Measurements from ENCODE around the gene OSTM1. TPM values are rescaled to one million over a fixed set of nuclear protein-coding genes. Genes with fewer than 3 reads are reported as not detected.
"Not testable (repeated sequence)": the region's sequence is repeated elsewhere in the genome, so short reads cannot be mapped to it uniquely, and the experiment has no call there.

The OSTM1 gene
- polyA plus RNA-seq, 1 donor from 2014 or later: 54.7 TPM

DNA sequence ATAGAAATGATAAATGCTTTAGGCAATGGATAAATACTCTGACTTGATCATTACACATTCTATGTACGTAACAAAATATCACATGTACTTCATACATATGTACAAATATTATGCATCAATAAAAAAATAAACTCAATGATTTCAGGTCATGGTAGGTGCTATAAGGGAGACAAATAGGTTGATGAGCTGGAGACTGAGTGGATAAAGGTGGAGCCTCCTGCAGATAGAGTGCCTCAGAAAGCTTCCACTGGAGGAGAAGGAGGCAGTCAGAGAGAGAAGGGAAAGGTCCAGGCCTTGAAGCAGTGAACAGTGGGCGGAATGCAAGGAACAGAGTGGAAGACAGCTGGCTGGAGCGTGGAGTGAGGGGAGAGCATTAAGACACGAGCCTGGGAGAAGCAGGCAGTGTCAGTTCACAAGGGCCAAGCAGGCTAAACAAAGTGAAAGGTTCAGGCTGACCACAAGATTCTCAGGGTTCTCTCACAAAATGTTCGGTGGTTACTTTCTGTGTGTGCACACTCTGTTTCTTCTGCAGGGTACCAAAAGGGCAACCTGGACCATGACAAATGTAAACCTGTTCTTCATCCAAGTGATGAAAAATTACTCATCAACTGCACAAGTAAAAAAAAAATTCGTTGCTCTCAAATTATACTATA is 60.6 kb downstream of the OSTM1 start:
- no peaks in the 10 kb centered on the region for H3K27me3 ChIP-seq (ENCODE audit: insufficient read depth, low read depth, low read length)
- peaks cover 11% of the 10 kb centered on the region for H3K9me3 ChIP-seq (ENCODE audit: low read length)
- H3K9ac ChIP-seq (ENCODE audit: low read length): no peak overlapping the region
- H3K36me3 ChIP-seq (ENCODE audit: insufficient read depth, low read length): no peaks in the 10 kb centered on the region
- no peak overlapping the region for H3K4me3 ChIP-seq (ENCODE audit: low read length)
- no peaks in the 10 kb centered on the region for H3K79me2 ChIP-seq (replicated peaks; ENCODE audit: insufficient read depth, low read length)
- no peak overlapping the region for H2AFZ ChIP-seq (ENCODE audit: low read depth, low read length)
- H3K27ac ChIP-seq (ENCODE audit: low read length): no peak overlapping the region
- H3K4me2 ChIP-seq (ENCODE audit: low read length): no peak overlapping the region
- H3F3A ChIP-seq (ENCODE audit: insufficient read depth, low read length, poor library complexity, severe bottlenecking): no peaks in the 10 kb centered on the region
- TF ChIP-seq RAD21 (conservative IDR thresholded peaks at IDR 0.05) (no peak), CTCF (IDR thresholded peaks at IDR 0.05; ENCODE audit: poor library complexity, severe bottlenecking) (no peak), EP300 (conservative IDR thresholded peaks at IDR 0.05; ENCODE audit: poor library complexity, severe bottlenecking) (no peak), TAF1 (IDR thresholded peaks at IDR 0.05; ENCODE audit: low read depth) (no peak), REST (IDR thresholded peaks at IDR 0.05; ENCODE audit: borderline replicate concordance) (no peak), SMC3 (conservative IDR thresholded peaks at IDR 0.05; ENCODE audit: poor library complexity) (no peak), MXI1 (conservative IDR thresholded peaks at IDR 0.05; ENCODE audit: poor library complexity, severe bottlenecking) (no peak), POLR2AphosphoS5 (IDR thresholded peaks at IDR 0.05) (no peak), EZH2 (IDR thresholded peaks at IDR 0.05; ENCODE audit: borderline replicate concordance, insufficient read depth, low read length, poor library complexity, severe bottlenecking) (no peak)
- no peaks in the 10 kb centered on the region for H4K20me1 ChIP-seq (ENCODE audit: insufficient read depth)
- no peaks in the 10 kb centered on the region for H3K9me2 ChIP-seq (ENCODE audit: insufficient read depth, low read length)

GRCh38 chr6:108009894-108010293 is 64.6 kb downstream of the OSTM1 start:
- Histone ChIP-seq H3K36me3 (ENCODE audit: insufficient read depth, low read length) (no peaks in the 10 kb centered on the region), H2AFZ (ENCODE audit: low read depth, low read length) (no peak overlapping the region), H3F3A (ENCODE audit: insufficient read depth, low read length, poor library complexity, severe bottlenecking) (no peaks in the 10 kb centered on the region), H3K9ac (ENCODE audit: low read length) (no peak overlapping the region), H3K4me2 (ENCODE audit: low read length) (no peak overlapping the region), H3K9me2 (ENCODE audit: insufficient read depth, low read length) (no peaks in the 10 kb centered on the region), H3K79me2 (replicated peaks; ENCODE audit: insufficient read depth, low read length) (no peaks in the 10 kb centered on the region), H4K20me1 (ENCODE audit: insufficient read depth) (no peaks in the 10 kb centered on the region), H3K4me3 (ENCODE audit: low read length) (no peak overlapping the region), H3K27me3 (ENCODE audit: insufficient read depth, low read depth, low read length) (no peaks in the 10 kb centered on the region), H3K9me3 (ENCODE audit: low read length) (peaks cover 15% of the 10 kb centered on the region), H3K27ac (ENCODE audit: low read length) (no peak overlapping the region)
- TF ChIP-seq EP300 (conservative IDR thresholded peaks at IDR 0.05; ENCODE audit: poor library complexity, severe bottlenecking) (no peak), EZH2 (IDR thresholded peaks at IDR 0.05; ENCODE audit: borderline replicate concordance, insufficient read depth, low read length, poor library complexity, severe bottlenecking) (no peak), REST (IDR thresholded peaks at IDR 0.05; ENCODE audit: borderline replicate concordance) (no peak), TAF1 (IDR thresholded peaks at IDR 0.05; ENCODE audit: low read depth) (no peak), CTCF (IDR thresholded peaks at IDR 0.05; ENCODE audit: poor library complexity, severe bottlenecking) (no peak), MXI1 (conservative IDR thresholded peaks at IDR 0.05; ENCODE audit: poor library complexity, severe bottlenecking) (no peak), POLR2AphosphoS5 (IDR thresholded peaks at IDR 0.05) (no peak), SMC3 (conservative IDR thresholded peaks at IDR 0.05; ENCODE audit: poor library complexity) (no peak), RAD21 (conservative IDR thresholded peaks at IDR 0.05) (no peak)

DNA sequence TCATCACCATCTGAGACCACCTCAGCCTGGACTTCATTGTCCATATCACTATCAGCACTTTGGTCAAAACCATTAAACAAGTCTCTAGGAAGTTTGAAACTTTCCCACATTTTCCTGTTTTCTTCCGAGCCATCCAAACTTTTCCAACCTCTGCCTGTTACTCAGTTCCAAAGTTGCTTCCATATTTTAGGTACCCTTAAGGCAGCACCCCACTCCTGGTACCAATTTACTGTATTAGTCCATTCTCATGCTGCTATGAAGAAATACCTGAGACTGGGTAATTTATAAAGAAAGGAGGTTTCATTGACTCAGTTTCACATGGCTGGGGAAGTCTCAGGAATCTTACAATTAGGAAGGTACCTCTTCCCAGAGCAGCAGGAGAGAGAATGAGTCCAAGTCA is 65.3 kb downstream of the OSTM1 start:
- H3F3A ChIP-seq (ENCODE audit: insufficient read depth, low read length, poor library complexity, severe bottlenecking); H3K9ac ChIP-seq (ENCODE audit: low read length); H2AFZ ChIP-seq (ENCODE audit: low read depth, low read length); H3K27me3 ChIP-seq (ENCODE audit: insufficient read depth, low read depth, low read length); H3K4me3 ChIP-seq (ENCODE audit: low read length); H3K79me2 ChIP-seq (replicated peaks; ENCODE audit: insufficient read depth, low read length); H3K36me3 ChIP-seq (ENCODE audit: insufficient read depth, low read length); H3K4me2 ChIP-seq (ENCODE audit: low read length); H3K27ac ChIP-seq (ENCODE audit: low read length); H3K9me2 ChIP-seq (ENCODE audit: insufficient read depth, low read length); H4K20me1 ChIP-seq (ENCODE audit: insufficient read depth): not testable (repeated sequence)
- peaks cover 15% of the 10 kb centered on the region for H3K9me3 ChIP-seq (ENCODE audit: low read length)

Measured in neural cell (in vitro differentiated cells).